B cell (primary cell): ENCODE data around the gene ADA. TPM values are rescaled to one million over a fixed set of nuclear protein-coding genes. Genes with fewer than 3 reads are reported as not detected.

ENCODE experiments used
- ATAC-seq: fragments of 200-7000 bp; cut with Tn5 transposase; one replicate; pipeline ENCODE4 v1.10.0; 2021; ENCODE audit warnings: low read depth, mild to moderate bottlenecking, moderate number of reproducible peaks, moderate library complexity
- CTCF ChIA-PET: fragments of 350-600 bp; sonication (Branson Sonifier 250); formaldehyde crosslinking; loops from one replicate; lab custom pipeline; 2021; ENCODE audit warnings: antibody characterized with exemption, inconsistent platforms; lab: Charles Lee
- POLR2A ChIA-PET: fragments of 350-600 bp; sonication (Branson Sonifier 250); formaldehyde crosslinking; loops from one replicate; lab custom pipeline; 2021; ENCODE audit warnings: antibody characterized with exemption; lab: Charles Lee
- DNase-seq: peaks from one replicate; pipeline ENCODE4 v3.0.0; 2013
- H2AFZ ChIP-seq: 2 replicates; pipeline ENCODE4 v1.6.1; 2012; ENCODE audit warnings: mild to moderate bottlenecking, low read depth, low read length; ENCODE audit not compliant: insufficient read depth, poor library complexity, severe bottlenecking
- H3K27ac ChIP-seq, 2 donors: 1 replicate in 1 of 2; 2 replicates in 1 of 2; pipeline ENCODE4 v1.5.1; 2012 to 2013; ENCODE audit warnings: low read length in 2 of 2, mild to moderate bottlenecking in 2 of 2, moderate library complexity in 1 of 2
- H3K27me3 ChIP-seq, 4 experiments: fragments of 200-600 bp in 1 of 4; sonication (generic) in 1 of 4; replicated peaks in 1 of 4; 1 replicate in 2 of 4; 2 replicates in 2 of 4; pipeline versions ENCODE4 v1.6.1 to v1.7.0; 2013 to 2016; ENCODE audit warnings: low read length in 3 of 4, mild to moderate bottlenecking in 2 of 4, mixed read lengths in 1 of 4, moderate library complexity in 1 of 4; ENCODE audit not compliant: insufficient read depth in 4 of 4, control insufficient read depth in 3 of 4; ENCODE audit errors: control extremely low read depth in 1 of 4
- H3K36me3 ChIP-seq, 2 experiments: replicated peaks in 1 of 2; 1 replicate in 1 of 2; 2 replicates in 1 of 2; pipeline versions ENCODE4 v1.6.1 to v1.7.1; 2013; ENCODE audit warnings: low read length in 1 of 2; ENCODE audit not compliant: insufficient read depth in 2 of 2, control insufficient read depth in 1 of 2; ENCODE audit errors: control extremely low read depth in 1 of 2, extremely low read depth in 1 of 2
- H3K4me1 ChIP-seq, 2 donors: fragments of 200-600 bp in 1 of 2; sonication (generic) in 1 of 2; 1 replicate in 1 of 2; 2 replicates in 1 of 2; pipeline versions ENCODE4 v1.5.1 to v1.6.1; 2013 to 2017; ENCODE audit warnings: low read length in 2 of 2; ENCODE audit not compliant: control insufficient read depth in 2 of 2, insufficient read depth in 2 of 2
- H3K4me2 ChIP-seq: replicated peaks from 2 replicates; pipeline ENCODE3; 2012; ENCODE audit warnings: mild to moderate bottlenecking, low read depth, low read length; ENCODE audit not compliant: poor library complexity, severe bottlenecking
- H3K4me3 ChIP-seq, 5 experiments: fragments of 200-600 bp in 1 of 5; sonication (generic) in 1 of 5; 1 replicate in 3 of 5; 2 replicates in 2 of 5; pipeline versions ENCODE4 v1.5.1 to v1.7.0; 2011 to 2016; ENCODE audit warnings: low read length in 4 of 5, mild to moderate bottlenecking in 4 of 5, low read depth in 2 of 5, control low read depth in 1 of 5, moderate library complexity in 1 of 5; ENCODE audit not compliant: insufficient read depth in 1 of 5; ENCODE audit errors: control extremely low read depth in 1 of 5, extremely low read depth in 1 of 5
- H3K79me2 ChIP-seq: fragments of 200-600 bp; sonication (generic); one replicate; pipeline ENCODE4 v1.6.0; 2016; ENCODE audit warnings: low read length; ENCODE audit not compliant: control insufficient read depth, insufficient read depth
- H3K9ac ChIP-seq: fragments of 200-600 bp; sonication (generic); 2 replicates; pipeline ENCODE4 v1.6.1; 2017; ENCODE audit warnings: mild to moderate bottlenecking, low read length, moderate library complexity
- H3K9me3 ChIP-seq, 3 donors: one replicate each; pipeline versions ENCODE4 v1.6.1 to v1.7.1; 2013; ENCODE audit warnings: low read length in 2 of 3; ENCODE audit not compliant: control insufficient read depth in 2 of 3, insufficient read depth in 1 of 3; ENCODE audit errors: control extremely low read depth in 1 of 3
- H4K20me1 ChIP-seq: 2 replicates; pipeline ENCODE4 v1.6.0; 2012; ENCODE audit warnings: mild to moderate bottlenecking, low read length; ENCODE audit not compliant: insufficient read depth, control insufficient read depth, poor library complexity, severe bottlenecking
- H3K27ac Mint-ChIP-seq: one replicate; pipeline ENCODE4 v1.8.0; 2021; ENCODE audit warnings: mixed read lengths
- H3K27me3 Mint-ChIP-seq: one replicate; pipeline ENCODE4 v1.8.0; 2021; ENCODE audit warnings: mixed read lengths
- H3K4me1 Mint-ChIP-seq: one replicate; pipeline ENCODE4 v1.8.0; 2021; ENCODE audit warnings: mixed read lengths
- H3K4me3 Mint-ChIP-seq: one replicate; pipeline ENCODE4 v1.8.0; 2021; ENCODE audit warnings: mixed read lengths
- H3K9me3 Mint-ChIP-seq: one replicate; pipeline ENCODE4 v1.8.0; 2022; ENCODE audit warnings: mixed read lengths; ENCODE audit not compliant: insufficient read depth
- CTCF ChIP-seq: fragments of 200-600 bp; IDR thresholded peaks from one replicate; pipeline ENCODE4 v1.8.0; 2022; ENCODE audit warnings: antibody characterized with exemption, mild to moderate bottlenecking
- EZH2 ChIP-seq: IDR thresholded peaks from 2 replicates; pipeline ENCODE4 v1.6.1; 2012; ENCODE audit warnings: borderline replicate concordance, low read depth, mild to moderate bottlenecking, moderate library complexity, low read length; ENCODE audit not compliant: insufficient read depth, poor library complexity, severe bottlenecking
- WGBS: methylation state at CpG from one replicate; pipeline ENCODE4 v1.1.5; 2013; ENCODE audit warnings: missing lambda C conversion rate; ENCODE audit not compliant: insufficient coverage; 5-methylcytosine and 5-hydroxymethylcytosine counted together
- intact Hi-C: fragments of 100-400 bp; cut with micrococcal nuclease; formaldehyde crosslinking; loops from one replicate; pipeline ENCODE4 v1.10.0; 2022
- polyA plus RNA-seq: library from polyadenylated mRNA; depleted of rRNA; stranded (reverse); fragments of >200 nt; gene quantifications from 2 replicates; pipeline ENCODE4 v1.2.3, GENCODE V29; 2012
- total RNA-seq, 2 donors: library from RNA; stranded (reverse); fragments of 120-200 nt in 1 of 2; gene quantifications; 1 replicate in 1 of 2; 2 replicates in 1 of 2; pipeline versions ENCODE4 v1.2.3 to v1.2.4, GENCODE V29; 2013 to 2022

ADA gene
- total and polyA plus RNA-seq, 2 donors (not counting 1 experiment from before 2014, with no cell fraction given): 10.0 to 34.2 TPM

GRCh38 chr20:44660581-44660980, 9.1 kb upstream of the ADA start:
- Histone ChIP-seq H3K27ac (no peak overlapping the region), H3K4me2 (no peak overlapping the region), H3K27me3 (peaks cover 0 to 3% (median 0%) of the 10 kb centered on the region in 4 experiments), H2AFZ (no peak overlapping the region), H3K9me3 (peaks cover 0 to 5% (median 0%) of the 10 kb centered on the region in 3 donors), H3K36me3 (no peaks in the 10 kb centered on the region), H3K79me2 (no peaks in the 10 kb centered on the region), H3K4me3 (no peak overlapping the region), H4K20me1 (no peaks in the 10 kb centered on the region), H3K9ac (no peak overlapping the region), H3K4me1 (peaks cover 4% of the 10 kb centered on the region in 2 donors)
- intact Hi-C loops: no loop called here
- H3K4me1 Mint-ChIP-seq: peaks cover 7% of the 10 kb centered on the region
- no peak overlapping the region for H3K27ac Mint-ChIP-seq
- 67% methylated on average over 1 of the region's 5 CpGs for WGBS
- POLR2A ChIA-PET: no interaction called here
- no peaks in the 10 kb centered on the region for H3K9me3 Mint-ChIP-seq
- no peaks in the 10 kb centered on the region for H3K27me3 Mint-ChIP-seq
- TF ChIP-seq CTCF (no peak), EZH2 (no peak)
- no peak for ATAC-seq
- H3K4me3 Mint-ChIP-seq: no peak overlapping the region
- CTCF ChIA-PET: no interaction called here
- DNase-seq: no peak

DNA sequence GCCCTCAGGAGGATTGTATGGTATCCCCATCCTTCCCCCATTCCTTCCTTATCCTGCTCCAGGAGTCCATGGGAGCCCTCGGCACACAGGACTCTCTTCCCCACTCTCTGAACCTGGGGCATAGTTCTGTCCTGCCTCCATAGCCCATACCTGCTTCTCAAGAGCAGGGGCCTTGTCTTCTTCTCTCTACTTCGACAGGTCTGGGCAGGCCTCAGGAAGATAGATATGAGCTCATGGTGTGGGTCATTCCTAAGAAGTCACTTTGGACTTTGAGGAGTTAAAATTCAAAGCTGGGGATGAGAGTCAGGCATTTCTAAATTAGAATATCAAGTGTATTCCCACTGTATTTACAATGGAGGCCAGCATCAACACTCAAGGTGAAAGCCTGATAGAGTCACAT, 8.4 kb upstream of the ADA start:
- DNase-seq (no peak), ATAC-seq (no peak)
- ChIA-PET CTCF (no interaction called here), POLR2A (no interaction called here)
- H3K4me1 Mint-ChIP-seq: peaks cover 7% of the 10 kb centered on the region
- no peaks in the 10 kb centered on the region for H4K20me1 ChIP-seq
- H3K4me1 ChIP-seq: peaks cover 4% of the 10 kb centered on the region in 2 donors
- no peak overlapping the region for H3K27ac ChIP-seq
- H3K4me2 ChIP-seq: no peak overlapping the region
- no peak overlapping the region for H2AFZ ChIP-seq
- H3K79me2 ChIP-seq: no peaks in the 10 kb centered on the region
- WGBS: 100% methylated on average over 1 of the region's 2 CpGs
- peaks cover 0 to 5% (median 0%) of the 10 kb centered on the region in 3 donors for H3K9me3 ChIP-seq
- H3K9me3 Mint-ChIP-seq: no peaks in the 10 kb centered on the region
- H3K9ac ChIP-seq: no peak overlapping the region
- H3K27ac Mint-ChIP-seq: no peak overlapping the region
- intact Hi-C loops: no loop called here
- H3K4me3 Mint-ChIP-seq: no peak overlapping the region
- H3K27me3 Mint-ChIP-seq: no peaks in the 10 kb centered on the region
- H3K36me3 ChIP-seq: no peaks in the 10 kb centered on the region
- H3K4me3 ChIP-seq: no peak overlapping the region
- peaks cover 0 to 3% (median 0%) of the 10 kb centered on the region in 4 experiments for H3K27me3 ChIP-seq
- no peak for TF ChIP-seq EZH2
- TF ChIP-seq CTCF: no peak
